HepG2 (cell line): ENCODE results near the gene IRF1. TPM values are rescaled to one million over a fixed set of nuclear protein-coding genes. Genes with fewer than 3 reads are reported as not detected.

Source experiments
- ATAC-seq: fragments of 200-7000 bp; cut with Tn5 transposase; 3 replicates; pipeline ENCODE4 v1.9.1; 2020; ENCODE audit warnings: mild to moderate bottlenecking, moderate library complexity
- BruUV-seq: library from RNA; stranded (reverse); fragments of 400-500 nt; replicated peaks from 2 replicates; lab custom pipeline; 2021; lab: Mats Ljungman, UMichigan
- CTCF ChIA-PET: fragments of 300-600 bp; formaldehyde crosslinking; extraction: SDS; loops from one replicate; lab custom pipeline; 2021; ENCODE audit warnings: low total read pairs, inconsistent platforms, low intra/inter-chr PET ratio; lab: Yijun Ruan, JAX
- POLR2A ChIA-PET: fragments of 350-600 bp; sonication (Branson Sonifier 250); formaldehyde crosslinking; loops from one replicate; lab custom pipeline; 2020; ENCODE audit warnings: antibody characterized with exemption, inconsistent platforms; lab: Yijun Ruan, JAX
- DNase-seq: peaks from one replicate; pipeline ENCODE4 v3.0.0-alpha.2; 2015; ENCODE audit warnings: low spot score
- FAIRE-seq: peaks from 3 replicates; lab custom pipeline; 2011; peaks lifted over from hg19 to GRCh38; lab: Jason Lieb, UNC
- H2AFZ ChIP-seq: one replicate; pipeline ENCODE4 v1.6.1; 2011; ENCODE audit warnings: low read length, inconsistent platforms
- H3K27ac ChIP-seq: fragments of 300-600 bp; 3 replicates; pipeline ENCODE4 v1.8.0; 2011; ENCODE audit warnings: mixed run types, mild to moderate bottlenecking, mixed read lengths, low read length, inconsistent platforms; ENCODE audit not compliant: insufficient read depth; ENCODE audit errors: extremely low read length
- H3K27me3 ChIP-seq, 2 experiments: fragments of 200-600 bp in 1 of 2; 2 replicates in 1 of 2; 3 replicates in 1 of 2; pipeline versions ENCODE4 v1.6.0 to v1.8.0; 2011; ENCODE audit warnings: low read length in 2 of 2, mild to moderate bottlenecking in 2 of 2, moderate library complexity in 2 of 2, inconsistent platforms in 1 of 2; ENCODE audit not compliant: insufficient read depth in 2 of 2, control insufficient read depth in 1 of 2
- H3K36me3 ChIP-seq, 2 experiments: fragments of 200-600 bp in 1 of 2; replicated peaks in 1 of 2; 2 replicates in 1 of 2; 3 replicates in 1 of 2; pipeline versions ENCODE4 v1.5.1 to v1.8.0; 2011; ENCODE audit warnings: low read length in 2 of 2, inconsistent platforms in 1 of 2; ENCODE audit not compliant: insufficient read depth in 2 of 2, control insufficient read depth in 1 of 2
- H3K4me1 ChIP-seq: 2 replicates; pipeline ENCODE4 v1.5.1; 2012; ENCODE audit warnings: low read length, inconsistent platforms; ENCODE audit not compliant: insufficient read depth
- H3K4me2 ChIP-seq: 2 replicates; pipeline ENCODE4 v1.6.0; 2011; ENCODE audit warnings: low read depth, low read length, inconsistent platforms
- H3K4me3 ChIP-seq, 3 experiments: fragments of 200-600 bp in 1 of 3; sonication (generic), shearing (Covaris generic) in 1 of 3; replicated peaks in 1 of 3; 2 replicates each; pipeline ENCODE4 v1.5.1; 2011 to 2016; ENCODE audit warnings: low read length in 3 of 3, inconsistent platforms in 2 of 3, low read depth in 2 of 3, mild to moderate bottlenecking in 2 of 3, control low read depth in 1 of 3, mixed read lengths in 1 of 3; ENCODE audit not compliant: insufficient read depth in 1 of 3
- H3K79me2 ChIP-seq: one replicate; pipeline ENCODE4 v1.6.1; 2011; ENCODE audit warnings: low read length, inconsistent platforms; ENCODE audit not compliant: insufficient read depth
- H3K9ac ChIP-seq: 2 replicates; pipeline ENCODE4 v1.6.0; 2011; ENCODE audit warnings: mild to moderate bottlenecking, low read depth, low read length, inconsistent platforms; ENCODE audit not compliant: insufficient read depth
- H3K9me3 ChIP-seq: 2 replicates; pipeline ENCODE4 v1.5.1; 2012; ENCODE audit warnings: mild to moderate bottlenecking, low read length
- H4K20me1 ChIP-seq: 2 replicates; pipeline ENCODE4 v1.6.0; 2011; ENCODE audit warnings: inconsistent platforms, mild to moderate bottlenecking, low read length, moderate library complexity; ENCODE audit not compliant: insufficient read depth
- ELF4 ChIP-seq: sonication (generic); formaldehyde crosslinking; IDR thresholded peaks from 2 replicates; pipeline ENCODE4 v1.5.0; 2020; ENCODE audit warnings: missing genetic modification reagents, mild to moderate bottlenecking, moderate library complexity, borderline replicate concordance
- KLF12 ChIP-seq: sonication (generic); formaldehyde crosslinking; IDR thresholded peaks from 2 replicates; pipeline ENCODE4 v1.4.0; 2020; ENCODE audit warnings: missing genetic modification reagents, borderline replicate concordance
- MTA1 ChIP-seq: sonication (generic); formaldehyde crosslinking; IDR thresholded peaks from 2 replicates; pipeline ENCODE4 v1.4.0; 2020; ENCODE audit warnings: missing genetic modification reagents, mild to moderate bottlenecking, borderline replicate concordance
- NONO ChIP-seq, 2 experiments: fragments of 450-650 bp in 1 of 2; sonication (generic) in 1 of 2; formaldehyde crosslinking in 1 of 2; IDR thresholded peaks in 1 of 2; conservative IDR thresholded peaks in 1 of 2; 2 replicates each; pipeline versions ENCODE4 v1.6.1 to v1.8.0; 2017 to 2022; ENCODE audit warnings: mild to moderate bottlenecking in 1 of 2, missing genetic modification reagents in 1 of 2, moderate library complexity in 1 of 2
- SOX5 ChIP-seq: IDR thresholded peaks from 2 replicates; pipeline ENCODE4 v1.6.1; 2016; ENCODE audit warnings: borderline replicate concordance
- TGIF2 ChIP-seq: IDR thresholded peaks from 2 replicates; pipeline ENCODE4 v1.6.1; 2016; ENCODE audit warnings: control low read depth, missing compliant biosample characterization
- ZBTB42 ChIP-seq: sonication (generic); formaldehyde crosslinking; IDR thresholded peaks from 2 replicates; pipeline ENCODE4 v1.5.0; 2020; ENCODE audit warnings: mild to moderate bottlenecking, missing genetic modification reagents
- ZFX ChIP-seq: sonication (generic); formaldehyde crosslinking; IDR thresholded peaks from 2 replicates; pipeline ENCODE4 v1.4.0; 2020; ENCODE audit warnings: mild to moderate bottlenecking, low read depth, missing genetic modification reagents, moderate library complexity
- ZNF572 ChIP-seq: sonication (generic); formaldehyde crosslinking; IDR thresholded peaks from 2 replicates; pipeline ENCODE4 v1.5.1; 2020; ENCODE audit warnings: mild to moderate bottlenecking, missing genetic modification reagents
- ZNF607 ChIP-seq: sonication (generic); formaldehyde crosslinking; IDR thresholded peaks from 2 replicates; pipeline ENCODE4 v1.5.1; 2020; ENCODE audit warnings: missing genetic modification reagents, mild to moderate bottlenecking, borderline replicate concordance
- ZNF644 ChIP-seq: IDR thresholded peaks from 2 replicates; pipeline ENCODE4 v1.6.1; 2016; ENCODE audit warnings: low read depth
- ZNF879 ChIP-seq: sonication (generic); formaldehyde crosslinking; IDR thresholded peaks from 2 replicates; pipeline ENCODE4 v1.8.1; 2023; ENCODE audit warnings: missing genetic modification reagents
- WGBS: methylation state at CpG from one replicate; pipeline ENCODE4 v1.1.6; 2017; ENCODE audit warnings: low lambda C conversion rate; 5-methylcytosine and 5-hydroxymethylcytosine counted together
- in situ Hi-C: cut with HindIII; loops from 2 replicates; pipeline ENCODE4 v1.10.0; 2017; ENCODE audit warnings: low pct_unique_long_range_greater_than_20kb; ENCODE audit not compliant: extremely low pct_ligation_motif_present
- intact Hi-C: fragments of 100-400 bp; cut with micrococcal nuclease; formaldehyde crosslinking; loops from one replicate; pipeline ENCODE4 v1.10.0; 2022; ENCODE audit not compliant: unreplicated experiment
- polyA plus RNA-seq, 8 experiments: library from polyadenylated mRNA; depleted of rRNA in 3 of 8; stranded (reverse) in 7 of 8; unstranded in 1 of 8; fragments of >200 nt; fragmentation: Illumina TruSeq in 4 of 8; extraction: Trizol in 4 of 8; gene quantifications; 2 replicates each; pipeline versions ENCODE4 v1.2.1 to v1.2.3, GENCODE V29; 2011 to 2016; ENCODE audit warnings: low read depth in 4 of 8, missing spikeins in 1 of 8, mixed read lengths in 1 of 8; ENCODE audit not compliant: insufficient read depth in 1 of 8
- total RNA-seq, 5 experiments: library from RNA; depleted of rRNA; stranded (reverse); fragments of >200 nt; fragmentation: Illumina TruSeq; extraction: Trizol; gene quantifications; 2 replicates each; pipeline ENCODE4 v1.2.3, GENCODE V29; 2016; ENCODE audit warnings: low read depth in 1 of 5
- TF ChIP-seq, protein P1 (sequence below): sonication (generic); formaldehyde crosslinking; IDR thresholded peaks from 2 replicates; pipeline ENCODE4 v1.5.0; 2020; ENCODE audit warnings: mild to moderate bottlenecking, missing genetic modification reagents, borderline replicate concordance
- TF ChIP-seq, protein P2 (sequence below): sonication (generic); formaldehyde crosslinking; IDR thresholded peaks from 2 replicates; pipeline ENCODE4 v1.4.0; 2020; ENCODE audit warnings: mild to moderate bottlenecking, missing genetic modification reagents
- TF ChIP-seq, protein P3 (sequence below): sonication (generic); formaldehyde crosslinking; IDR thresholded peaks from 2 replicates; pipeline ENCODE4 v1.4.0; 2020; ENCODE audit warnings: missing genetic modification reagents
- TF ChIP-seq, protein P4 (sequence below): sonication (generic); formaldehyde crosslinking; IDR thresholded peaks from 2 replicates; pipeline ENCODE4 v1.4.0; 2020; ENCODE audit warnings: missing genetic modification reagents, mild to moderate bottlenecking, borderline replicate concordance

Gene IRF1
- total and polyA plus RNA-seq, 2 of the 13 experiments (the other 11 are each of a cell fraction or from before 2014, with no cell fraction given): 4.1 to 8.8 TPM

DNA sequence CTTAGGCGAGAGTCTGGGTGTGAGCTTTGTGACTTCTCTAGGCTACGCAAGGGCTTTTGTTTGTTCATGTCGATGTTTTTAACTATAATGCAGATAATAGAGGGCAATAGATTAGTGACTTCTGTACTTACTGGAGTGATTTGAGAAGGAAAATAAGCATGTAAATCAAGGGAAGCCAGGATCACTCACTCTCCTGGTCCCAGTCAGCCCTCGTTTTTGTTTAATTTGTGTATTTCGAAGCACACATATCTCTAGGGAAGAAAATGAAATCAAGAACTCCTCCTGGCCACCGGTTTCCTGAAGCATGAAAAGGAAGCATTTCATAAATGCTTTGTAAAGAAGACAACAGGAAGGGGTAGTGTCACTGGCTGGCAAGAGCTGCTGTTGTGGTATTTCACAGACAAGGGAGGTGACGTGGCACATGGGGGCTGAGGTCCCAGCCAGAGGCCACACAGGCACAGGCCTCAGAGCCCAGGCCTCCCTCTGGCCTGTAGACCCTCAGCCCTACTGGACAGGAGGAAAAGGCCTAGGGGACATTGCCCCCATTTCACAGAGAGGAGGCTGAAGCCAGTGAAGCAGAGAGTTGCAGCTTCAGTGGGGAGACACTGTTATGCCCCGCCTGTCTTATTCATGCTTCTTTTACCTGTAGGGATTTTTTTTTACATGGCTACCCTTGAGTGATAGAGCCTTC lies 34.1 kb downstream of the IRF1 start (continued):
- TF ChIP-seq, protein P1, sequence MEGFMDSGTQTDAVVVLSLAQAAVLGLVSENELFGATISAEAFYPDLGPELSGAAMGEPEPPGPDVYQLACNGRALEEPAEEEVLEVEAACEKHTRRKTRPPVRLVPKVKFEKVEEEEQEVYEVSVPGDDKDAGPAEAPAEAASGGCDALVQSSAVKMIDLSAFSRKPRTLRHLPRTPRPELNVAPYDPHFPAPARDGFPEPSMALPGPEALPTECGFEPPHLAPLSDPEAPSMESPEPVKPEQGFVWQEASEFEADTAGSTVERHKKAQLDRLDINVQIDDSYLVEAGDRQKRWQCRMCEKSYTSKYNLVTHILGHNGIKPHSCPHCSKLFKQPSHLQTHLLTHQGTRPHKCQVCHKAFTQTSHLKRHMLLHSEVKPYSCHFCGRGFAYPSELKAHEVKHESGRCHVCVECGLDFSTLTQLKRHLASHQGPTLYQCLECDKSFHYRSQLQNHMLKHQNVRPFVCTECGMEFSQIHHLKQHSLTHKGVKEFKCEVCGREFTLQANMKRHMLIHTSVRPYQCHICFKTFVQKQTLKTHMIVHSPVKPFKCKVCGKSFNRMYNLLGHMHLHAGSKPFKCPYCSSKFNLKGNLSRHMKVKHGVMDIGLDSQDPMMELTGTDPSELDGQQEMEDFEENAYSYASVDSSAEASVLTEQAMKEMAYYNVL (CRISPR knock-in tag): no peak
- TF ChIP-seq KLF12: no peak
- TF ChIP-seq ZFX (CRISPR knock-in tag): peak; percentile 48
- TF ChIP-seq ZBTB42: no peak
- TF ChIP-seq TGIF2 (CRISPR knock-in tag): no peak

DNA sequence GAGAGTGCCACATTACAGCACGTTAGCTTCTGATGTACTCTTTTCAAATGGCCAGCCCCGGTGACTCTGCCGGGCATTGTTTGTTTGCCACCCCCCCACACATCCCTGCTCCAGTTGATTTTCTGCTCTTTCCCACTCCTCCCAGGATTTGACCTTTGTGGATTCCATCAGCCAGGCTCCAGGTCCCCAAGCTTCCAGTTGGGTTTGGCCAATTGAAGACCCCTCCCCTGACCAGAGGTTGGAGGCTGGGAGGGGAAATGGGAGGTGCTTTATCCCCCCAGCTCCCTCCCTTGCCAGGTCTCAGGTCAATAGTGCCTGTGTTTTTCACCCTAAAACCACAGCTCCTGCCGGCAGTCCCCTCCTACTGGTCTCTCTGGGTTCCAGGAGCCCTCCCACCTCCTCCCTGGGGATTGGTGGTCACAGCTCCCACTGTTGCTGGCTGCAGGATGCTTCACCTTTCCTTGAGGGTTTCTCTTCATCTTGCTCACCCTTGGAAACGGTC lies 34.9 kb downstream of the IRF1 start:
- ChIA-PET CTCF (no interaction called here), POLR2A (interaction anchor here (0.8 to 5.2 kb wide), 15 partner anchors 9 to 161 kb away, joined by 3 to 59 read pairs (median 7); partner anchors contain the start of genes IRF1, SLC22A4 and SLC22A5)
- 4% methylated on average over 5 of the region's 5 CpGs for WGBS
- Histone ChIP-seq H4K20me1 (no peaks in the 10 kb centered on the region), H3K36me3 (no peaks in the 10 kb centered on the region), H3K27me3 (no peaks in the 10 kb centered on the region; a peak in 1 of 5 replicates), H3K27ac (peak overlapping the region; percentile 37), H3K4me2 (peak overlapping the region; percentile 81), H2AFZ (peak overlapping the region; percentile 76), H3K9ac (peak overlapping the region; percentile 40; the same call in 1 of the 2 replicates), H3K4me1 (peaks cover 60% of the 10 kb centered on the region), H3K9me3 (no peaks in the 10 kb centered on the region), H3K79me2 (no peaks in the 10 kb centered on the region), H3K4me3 (peak overlapping the region in 2 of 3 experiments; percentile 39 to 41; a peak in 3 of 6 replicates)
- DNase-seq (peak; percentile 66), FAIRE-seq (peak; percentile 44), ATAC-seq (peak; percentile 81)
- intact Hi-C loops: no loop called here
- no TSS peak for BruUV-seq
- in situ Hi-C loops: no loop called here
- TF ChIP-seq ZNF644 (CRISPR knock-in tag) (0 out of 2 replicates have a peak, but pooled peaks have one; percentile 24), ZNF879 (CRISPR knock-in tag) (no peak), ELF4 (CRISPR knock-in tag) (no peak), ZNF572 (CRISPR knock-in tag) (no peak), ZNF607 (no peak), NONO (IDR thresholded peaks at IDR 0.05) (no peak), NONO (CRISPR knock-in tag; conservative IDR thresholded peaks at IDR 0.05) (no peak), SOX5 (CRISPR knock-in tag) (peak; percentile 23; the same call in 1 of the 2 replicates), MTA1 (CRISPR knock-in tag) (no peak)
- TF ChIP-seq, protein P2, sequence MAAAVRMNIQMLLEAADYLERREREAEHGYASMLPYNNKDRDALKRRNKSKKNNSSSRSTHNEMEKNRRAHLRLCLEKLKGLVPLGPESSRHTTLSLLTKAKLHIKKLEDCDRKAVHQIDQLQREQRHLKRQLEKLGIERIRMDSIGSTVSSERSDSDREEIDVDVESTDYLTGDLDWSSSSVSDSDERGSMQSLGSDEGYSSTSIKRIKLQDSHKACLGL (CRISPR knock-in tag): no peak
- TF ChIP-seq, protein P3, sequence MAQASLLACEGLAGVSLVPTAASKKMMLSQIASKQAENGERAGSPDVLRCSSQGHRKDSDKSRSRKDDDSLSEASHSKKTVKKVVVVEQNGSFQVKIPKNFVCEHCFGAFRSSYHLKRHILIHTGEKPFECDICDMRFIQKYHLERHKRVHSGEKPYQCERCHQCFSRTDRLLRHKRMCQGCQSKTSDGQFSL: peak; percentile 70
- TF ChIP-seq, protein P4, sequence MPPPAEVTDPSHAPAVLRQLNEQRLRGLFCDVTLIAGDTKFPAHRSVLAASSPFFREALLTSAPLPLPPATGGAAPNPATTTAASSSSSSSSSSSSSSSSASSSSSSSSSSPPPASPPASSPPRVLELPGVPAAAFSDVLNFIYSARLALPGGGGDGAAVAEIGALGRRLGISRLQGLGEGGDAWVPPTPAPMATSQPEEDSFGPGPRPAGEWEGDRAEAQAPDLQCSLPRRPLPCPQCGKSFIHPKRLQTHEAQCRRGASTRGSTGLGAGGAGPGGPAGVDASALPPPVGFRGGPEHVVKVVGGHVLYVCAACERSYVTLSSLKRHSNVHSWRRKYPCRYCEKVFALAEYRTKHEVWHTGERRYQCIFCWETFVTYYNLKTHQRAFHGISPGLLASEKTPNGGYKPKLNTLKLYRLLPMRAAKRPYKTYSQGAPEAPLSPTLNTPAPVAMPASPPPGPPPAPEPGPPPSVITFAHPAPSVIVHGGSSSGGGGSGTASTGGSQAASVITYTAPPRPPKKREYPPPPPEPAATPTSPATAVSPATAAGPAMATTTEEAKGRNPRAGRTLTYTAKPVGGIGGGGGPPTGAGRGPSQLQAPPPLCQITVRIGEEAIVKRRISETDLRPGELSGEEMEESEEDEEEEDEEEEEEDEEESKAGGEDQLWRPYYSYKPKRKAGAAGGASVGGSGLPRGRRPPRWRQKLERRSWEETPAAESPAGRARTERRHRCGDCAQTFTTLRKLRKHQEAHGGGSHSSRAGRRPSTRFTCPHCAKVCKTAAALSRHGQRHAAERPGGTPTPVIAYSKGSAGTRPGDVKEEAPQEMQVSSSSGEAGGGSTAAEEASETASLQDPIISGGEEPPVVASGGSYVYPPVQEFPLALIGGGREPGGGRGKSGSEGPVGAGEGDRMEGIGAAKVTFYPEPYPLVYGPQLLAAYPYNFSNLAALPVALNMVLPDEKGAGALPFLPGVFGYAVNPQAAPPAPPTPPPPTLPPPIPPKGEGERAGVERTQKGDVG: no peak
